H9 (cell line): ENCODE measurements around the gene CCL3. TPM values are rescaled to one million over a fixed set of nuclear protein-coding genes. Genes with fewer than 3 reads are reported as not detected.

Experiments used
- DNase-seq: peaks from one replicate; pipeline ENCODE4 v3.0.0-alpha.2; 2017
- H2AFZ ChIP-seq: one replicate; pipeline ENCODE4 v1.6.1; 2013; ENCODE audit warnings: mild to moderate bottlenecking, low read length, control low read depth, moderate library complexity
- H2AK5ac ChIP-seq: 2 replicates; pipeline ENCODE4 v1.6.1; 2013; ENCODE audit warnings: low read length, control low read depth, mixed read lengths; ENCODE audit not compliant: insufficient read length
- H2BK120ac ChIP-seq: one replicate; pipeline ENCODE4 v1.6.1; 2013; ENCODE audit warnings: low read depth, mild to moderate bottlenecking, low read length, control low read depth, inconsistent platforms; ENCODE audit not compliant: poor library complexity, severe bottlenecking
- H2BK12ac ChIP-seq: 2 replicates; pipeline ENCODE4 v1.6.1; 2013; ENCODE audit warnings: low read length, control low read depth, mixed read lengths, low read depth; ENCODE audit not compliant: insufficient read length
- H2BK15ac ChIP-seq: 2 replicates; pipeline ENCODE4 v1.6.1; 2013; ENCODE audit warnings: low read depth, low read length, control low read depth
- H2BK20ac ChIP-seq: one replicate; pipeline ENCODE4 v1.6.1; 2013; ENCODE audit warnings: low read depth, mild to moderate bottlenecking, low read length, control low read depth, inconsistent platforms; ENCODE audit not compliant: poor library complexity, severe bottlenecking
- H2BK5ac ChIP-seq: 2 replicates; pipeline ENCODE4 v1.6.1; 2013; ENCODE audit warnings: low read length, control low read depth, mixed read lengths; ENCODE audit not compliant: insufficient read length
- H3K14ac ChIP-seq: 2 replicates; pipeline ENCODE4 v1.6.1; 2013; ENCODE audit warnings: low read length, control low read depth; ENCODE audit not compliant: insufficient read depth
- H3K18ac ChIP-seq: 2 replicates; pipeline ENCODE4 v1.6.1; 2013; ENCODE audit warnings: low read depth, mild to moderate bottlenecking, mixed read lengths, low read length, control low read depth; ENCODE audit not compliant: insufficient read length
- H3K23ac ChIP-seq: 2 replicates; pipeline ENCODE4 v1.6.1; 2013; ENCODE audit warnings: low read length, control low read depth, mixed read lengths, low read depth; ENCODE audit not compliant: insufficient read length
- H3K23me2 ChIP-seq: 2 replicates; pipeline ENCODE4 v1.6.1; 2013; ENCODE audit warnings: low read depth, mild to moderate bottlenecking, mixed read lengths, low read length, control low read depth; ENCODE audit not compliant: insufficient read length, poor library complexity, severe bottlenecking
- H3K27ac ChIP-seq: 2 replicates; pipeline ENCODE4 v1.5.1; 2013; ENCODE audit warnings: low read length, control low read depth, mixed read lengths, low read depth; ENCODE audit not compliant: insufficient read length
- H3K27me3 ChIP-seq: 2 replicates; pipeline ENCODE4 v1.6.1; 2013; ENCODE audit warnings: low read length, control low read depth, inconsistent platforms; ENCODE audit not compliant: insufficient read depth
- H3K4ac ChIP-seq: 2 replicates; pipeline ENCODE4 v1.6.1; 2013; ENCODE audit warnings: low read depth, mild to moderate bottlenecking, control low read depth, inconsistent platforms, low read length, moderate library complexity
- H3K4me1 ChIP-seq: 2 replicates; pipeline ENCODE4 v1.6.1; 2013; ENCODE audit warnings: low read length, control low read depth, inconsistent platforms; ENCODE audit not compliant: insufficient read depth
- H3K4me2 ChIP-seq: 2 replicates; pipeline ENCODE4 v1.6.1; 2013; ENCODE audit warnings: low read length, control low read depth, mixed read lengths; ENCODE audit not compliant: insufficient read length, insufficient read depth
- H3K56ac ChIP-seq: 2 replicates; pipeline ENCODE4 v1.6.1; 2013; ENCODE audit warnings: low read depth, mild to moderate bottlenecking, mixed read lengths, low read length, control low read depth; ENCODE audit not compliant: insufficient read length
- H3K79me1 ChIP-seq: 2 replicates; pipeline ENCODE4 v1.6.1; 2013; ENCODE audit warnings: low read depth, mild to moderate bottlenecking, moderate library complexity, low read length, control low read depth, inconsistent platforms; ENCODE audit not compliant: insufficient read depth, poor library complexity, severe bottlenecking
- H3K79me2 ChIP-seq: 2 replicates; pipeline ENCODE4 v1.6.1; 2013; ENCODE audit warnings: low read length, control low read depth, inconsistent platforms; ENCODE audit not compliant: insufficient read depth
- H3K9ac ChIP-seq: 2 replicates; pipeline ENCODE4 v1.6.1; 2013; ENCODE audit warnings: low read length, control low read depth, mixed read lengths; ENCODE audit not compliant: insufficient read length; ENCODE audit errors: extremely low read depth
- H3K9me3 ChIP-seq: one replicate; pipeline ENCODE4 v1.6.1; 2013; ENCODE audit warnings: low read depth, low read length, inconsistent platforms; ENCODE audit not compliant: control insufficient read depth
- H3T11ph ChIP-seq: one replicate; pipeline ENCODE4 v1.6.1; 2013; ENCODE audit warnings: mild to moderate bottlenecking, low read length, control low read depth, inconsistent platforms
- H4K20me1 ChIP-seq: one replicate; pipeline ENCODE4 v1.6.1; 2013; ENCODE audit not compliant: control insufficient read depth, insufficient read length, insufficient read depth
- H4K5ac ChIP-seq: 2 replicates; pipeline ENCODE4 v1.6.1; 2013; ENCODE audit warnings: low read depth, mild to moderate bottlenecking, mixed read lengths, low read length, control low read depth; ENCODE audit not compliant: insufficient read length
- H4K8ac ChIP-seq: replicated peaks from 2 replicates; pipeline ENCODE4 v1.6.1; 2013; ENCODE audit warnings: low read length, control low read depth, mixed read lengths, low read depth; ENCODE audit not compliant: insufficient read length
- H4K91ac ChIP-seq: 2 replicates; pipeline ENCODE4 v1.6.1; 2013; ENCODE audit warnings: low read depth, mild to moderate bottlenecking, moderate library complexity, mixed read lengths, low read length, control low read depth; ENCODE audit not compliant: insufficient read length
- H3K27ac Mint-ChIP-seq, 3 experiments: 2 replicates in 2 of 3; 3 replicates in 1 of 3; pipeline ENCODE4 v1.8.0; 2020 to 2021; ENCODE audit warnings: mixed read lengths in 3 of 3, mild to moderate bottlenecking in 1 of 3, moderate library complexity in 1 of 3
- H3K27me3 Mint-ChIP-seq: 2 replicates; pipeline ENCODE4 v1.8.0; 2021; ENCODE audit warnings: low read depth, mild to moderate bottlenecking, moderate library complexity, mixed read lengths
- H3K36me3 Mint-ChIP-seq, 3 experiments: 2 replicates in 2 of 3; 3 replicates in 1 of 3; pipeline ENCODE4 v1.8.0; 2020 to 2021; ENCODE audit warnings: low read depth in 3 of 3, mixed read lengths in 3 of 3; ENCODE audit not compliant: insufficient read depth in 1 of 3
- H3K4me1 Mint-ChIP-seq, 2 experiments: 2 replicates each; pipeline ENCODE4 v1.8.0; 2020; ENCODE audit warnings: mixed read lengths in 2 of 2
- H3K4me3 Mint-ChIP-seq, 2 experiments: 2 replicates in 1 of 2; 3 replicates in 1 of 2; pipeline ENCODE4 v1.8.0; 2020 to 2021; ENCODE audit warnings: mild to moderate bottlenecking in 2 of 2, mixed read lengths in 2 of 2, moderate library complexity in 1 of 2
- H3K9me3 Mint-ChIP-seq, 2 experiments: 2 replicates in 1 of 2; 3 replicates in 1 of 2; pipeline ENCODE4 v1.8.0; 2020; ENCODE audit warnings: mild to moderate bottlenecking in 2 of 2, mixed read lengths in 2 of 2, moderate library complexity in 1 of 2
- WGBS: extraction: QIAGEN DNeasy Blood & Tissue Kit; methylation state at CpG from one replicate; pipeline ENCODE4 v1.1.7; 2013; ENCODE audit warnings: missing lambda C conversion rate, low lambda C conversion rate, mixed read lengths; ENCODE audit not compliant: insufficient read length; ENCODE audit errors: extremely low coverage; 5-methylcytosine and 5-hydroxymethylcytosine counted together
- total RNA-seq: library from RNA; stranded (reverse); gene quantifications from 2 replicates; pipeline ENCODE4 v1.2.1, GENCODE V29; 2021
- TF ChIP-seq, protein P1 (sequence below): fragments of 200-600 bp; sonication (generic); conservative IDR thresholded peaks from 3 replicates; pipeline ENCODE4 v1.8.0; 2021; ENCODE audit warnings: antibody characterized with exemption, mild to moderate bottlenecking

The CCL3 gene
- total RNA-seq, 1 experiment from 2014 or later: not detected

- Mint-ChIP-seq H3K4me3 (no peak overlapping the region), H3K4me1 (peaks cover 0 to 8% of the 10 kb centered on the region in 2 experiments; a peak in 2 of 4 replicates), H3K9me3 (peaks cover 0 to 2% of the 10 kb centered on the region in 2 experiments; a peak in 1 of 5 replicates), H3K27me3 (peaks cover 5% of the 10 kb centered on the region), H3K36me3 (peaks cover 0 to 3% (median 0%) of the 10 kb centered on the region in 3 experiments; a peak in 3 of 7 replicates), H3K27ac (no peak overlapping the region)
- H2BK15ac ChIP-seq: no peak overlapping the region
- H2AFZ ChIP-seq: no peak overlapping the region
- no peak overlapping the region for H3K18ac ChIP-seq
- H2BK120ac ChIP-seq: no peak overlapping the region
- no peak overlapping the region for H2BK20ac ChIP-seq
- no peak overlapping the region for H4K5ac ChIP-seq
- H3K79me2 ChIP-seq: no peaks in the 10 kb centered on the region
- no peak overlapping the region for H4K8ac ChIP-seq
- no peaks in the 10 kb centered on the region for H3K79me1 ChIP-seq
- H2BK5ac ChIP-seq: no peak overlapping the region
- no peak for DNase-seq
- H3K9me3 ChIP-seq: no peaks in the 10 kb centered on the region
- no peak overlapping the region for H3K4me2 ChIP-seq
- TF ChIP-seq, protein P1, sequence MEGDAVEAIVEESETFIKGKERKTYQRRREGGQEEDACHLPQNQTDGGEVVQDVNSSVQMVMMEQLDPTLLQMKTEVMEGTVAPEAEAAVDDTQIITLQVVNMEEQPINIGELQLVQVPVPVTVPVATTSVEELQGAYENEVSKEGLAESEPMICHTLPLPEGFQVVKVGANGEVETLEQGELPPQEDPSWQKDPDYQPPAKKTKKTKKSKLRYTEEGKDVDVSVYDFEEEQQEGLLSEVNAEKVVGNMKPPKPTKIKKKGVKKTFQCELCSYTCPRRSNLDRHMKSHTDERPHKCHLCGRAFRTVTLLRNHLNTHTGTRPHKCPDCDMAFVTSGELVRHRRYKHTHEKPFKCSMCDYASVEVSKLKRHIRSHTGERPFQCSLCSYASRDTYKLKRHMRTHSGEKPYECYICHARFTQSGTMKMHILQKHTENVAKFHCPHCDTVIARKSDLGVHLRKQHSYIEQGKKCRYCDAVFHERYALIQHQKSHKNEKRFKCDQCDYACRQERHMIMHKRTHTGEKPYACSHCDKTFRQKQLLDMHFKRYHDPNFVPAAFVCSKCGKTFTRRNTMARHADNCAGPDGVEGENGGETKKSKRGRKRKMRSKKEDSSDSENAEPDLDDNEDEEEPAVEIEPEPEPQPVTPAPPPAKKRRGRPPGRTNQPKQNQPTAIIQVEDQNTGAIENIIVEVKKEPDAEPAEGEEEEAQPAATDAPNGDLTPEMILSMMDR: no peak
- no peaks in the 10 kb centered on the region for H3K27me3 ChIP-seq
- H3K14ac ChIP-seq: no peak overlapping the region
- H3K23me2 ChIP-seq: no peaks in the 10 kb centered on the region
- no peak overlapping the region for H3T11ph ChIP-seq
- H3K9ac ChIP-seq: no peak overlapping the region
- no peak overlapping the region for H3K56ac ChIP-seq
- H2BK12ac ChIP-seq: no peak overlapping the region
- no peaks in the 10 kb centered on the region for H4K20me1 ChIP-seq
- H4K91ac ChIP-seq: no peak overlapping the region
- H3K23ac ChIP-seq: no peak overlapping the region
- no peak overlapping the region for H3K4ac ChIP-seq
- H2AK5ac ChIP-seq: no peak overlapping the region
- H3K4me1 ChIP-seq: no peaks in the 10 kb centered on the region
- no peak overlapping the region for H3K27ac ChIP-seq
- WGBS: no CpG with 5 or more reads among the region's 2 CpGs
Measured at GRCh38 chr17:36132421-36132831, 42.5 kb upstream of the CCL3 start.
